NCI-H748 treated with DMSO at 0.1 percent for 48 hours (cell line): ENCODE data around the gene SEPTIN6.

Experiments used
- DNase-seq: peaks from one replicate; lab custom pipeline; 2025; lab: John Stamatoyannopoulos, UW

Gene SEPTIN6

GRCh38 chrX:119693040-119693995 lies at the start of gene SEPTIN6:
Gene SEPTIN6 (minus strand): TSS chrX:119693168. CDS start chrX:119693105, 63 bp downstream.
- peak; percentile 50 for DNase-seq

- DNase-seq, result no peak
Observed at GRCh38 chrX:119738742-119739141, 45.8 kb upstream of the SEPTIN6 start.

GRCh38 chrX:119736206-119736764 lies 43.3 kb upstream of the SEPTIN6 start:
- no peak for DNase-seq

GRCh38 chrX:119735467-119735866 lies 42.5 kb upstream of the SEPTIN6 start:
- no peak for DNase-seq

- peak; percentile 22 for DNase-seq
Observed at GRCh38 chrX:119734897-119735339, 42.0 kb upstream of the SEPTIN6 start.

- peak; percentile 59 for DNase-seq
Observed at GRCh38 chrX:119729408-119730201, 36.6 kb upstream of the SEPTIN6 start.

- DNase-seq, result no peak
Observed at GRCh38 chrX:119728487-119728886, 35.5 kb upstream of the SEPTIN6 start.

- DNase-seq, result no peak
Observed at GRCh38 chrX:119726900-119727555, 34.1 kb upstream of the SEPTIN6 start.

- no peak for DNase-seq
Observed at GRCh38 chrX:119721926-119722325, 29.0 kb upstream of the SEPTIN6 start.

GRCh38 chrX:119721487-119721886 lies 28.5 kb upstream of the SEPTIN6 start:
- DNase-seq, result no peak

GRCh38 chrX:119709630-119710029 lies 16.7 kb upstream of the SEPTIN6 start:
- DNase-seq, result no peak

- no peak for DNase-seq
Observed at GRCh38 chrX:119708936-119709335, 16.0 kb upstream of the SEPTIN6 start.

GRCh38 chrX:119706616-119707015 lies 13.6 kb upstream of the SEPTIN6 start:
- no peak for DNase-seq

GRCh38 chrX:119698845-119699244 lies 5.9 kb upstream of the SEPTIN6 start:
- DNase-seq, result peak; percentile 64

GRCh38 chrX:119696251-119696890 lies 3.4 kb upstream of the SEPTIN6 start:
- no peak for DNase-seq

GRCh38 chrX:119695535-119696050 lies 2.6 kb upstream of the SEPTIN6 start:
- no peak for DNase-seq

GRCh38 chrX:119694601-119695534 lies 1.9 kb upstream of the SEPTIN6 start:
- DNase-seq, result no peak

GRCh38 chrX:119693996-119694451 lies 1.1 kb upstream of the SEPTIN6 start:
- DNase-seq, result no peak

- DNase-seq, result peak; percentile 56
Observed at GRCh38 chrX:119692191-119693039, 553 bp downstream of the SEPTIN6 start.
